Esophagus (tissue), 2 donors: Measurements from ENCODE around the gene WSB1. TPM values are rescaled to one million over a fixed set of nuclear protein-coding genes. Genes with fewer than 3 reads are reported as not detected.

Source experiments
- H3K27ac ChIP-seq, 2 donors: one replicate each; pipeline ENCODE4 v1.5.1; 2013; ENCODE audit warnings: low read depth in 2 of 2, mild to moderate bottlenecking in 2 of 2, inconsistent platforms in 1 of 2, low read length in 1 of 2, moderate library complexity in 1 of 2
- H3K27me3 ChIP-seq, 2 donors: one replicate each; pipeline ENCODE4 v1.6.1; 2013; ENCODE audit warnings: low read length in 2 of 2, control low read depth in 1 of 2, mild to moderate bottlenecking in 1 of 2; ENCODE audit not compliant: insufficient read depth in 2 of 2, control insufficient read depth in 1 of 2
- H3K36me3 ChIP-seq, 2 donors: one replicate each; pipeline ENCODE4 v1.6.1; 2013; ENCODE audit warnings: low read length in 1 of 2; ENCODE audit not compliant: control insufficient read depth in 2 of 2, insufficient read depth in 2 of 2
- H3K4me1 ChIP-seq, 2 donors: one replicate each; pipeline ENCODE4 v1.6.1; 2013; ENCODE audit warnings: low read length in 1 of 2; ENCODE audit not compliant: control insufficient read depth in 2 of 2, insufficient read depth in 2 of 2
- H3K4me3 ChIP-seq, 2 donors: one replicate each; pipeline ENCODE4 v1.5.1; 2013; ENCODE audit warnings: low read length in 2 of 2, mild to moderate bottlenecking in 2 of 2, low read depth in 1 of 2, moderate library complexity in 1 of 2
- H3K9me3 ChIP-seq, 2 donors: one replicate each; pipeline ENCODE4 v1.6.1; 2013; ENCODE audit warnings: mild to moderate bottlenecking in 2 of 2, low read depth in 1 of 2, low read length in 1 of 2, moderate library complexity in 1 of 2; ENCODE audit not compliant: control insufficient read depth in 2 of 2, insufficient read depth in 1 of 2
- whole genome bisulfite sequencing, 2 donors: extraction: QIAGEN DNeasy Blood & Tissue Kit; methylation state at CpG; one replicate each; pipeline ENCODE4 v1.1.7; 2013; 5-methylcytosine and 5-hydroxymethylcytosine counted together
- polyA plus RNA-seq, 2 donors: library from polyadenylated mRNA; stranded (reverse); fragments of 200-250 nt; gene quantifications; one replicate each; pipeline ENCODE4 v1.2.3, GENCODE V29; 2013
- donor health status: healthy with polysubstance abuse.
- donor health status: Bipolar disorder and iron deficiency.

The WSB1 gene
- polyA plus RNA-seq, 2 donors, result 64.4 to 67.1 TPM

DNA sequence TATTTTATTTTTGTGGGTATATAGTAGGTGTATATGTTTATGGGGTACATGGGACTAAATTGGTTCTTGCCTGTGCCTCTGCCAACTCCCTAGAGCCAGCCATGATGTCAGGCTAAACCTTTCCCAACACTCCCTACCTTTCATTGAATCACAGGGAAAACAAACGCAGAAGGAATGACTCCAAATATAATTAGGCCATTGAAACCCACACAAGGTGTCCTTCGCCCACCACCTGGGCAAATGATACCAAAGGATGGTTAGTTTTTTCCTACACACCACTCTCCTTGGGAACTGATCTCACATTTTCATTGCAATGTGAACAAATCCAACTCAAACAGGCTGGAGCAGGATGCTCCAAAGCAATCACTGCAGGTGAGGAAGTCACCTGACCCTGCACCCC lies 27.5 kb downstream of the WSB1 start:
- 70 to 73% methylated on average over 2 of the region's 2 CpGs for WGBS, 2 donors
- H3K4me1 ChIP-seq, result peaks cover 4 to 9% of the 10 kb centered on the region in 2 donors
- H3K4me3 ChIP-seq, result no peak overlapping the region
- no peaks in the 10 kb centered on the region for H3K9me3 ChIP-seq
- no peaks in the 10 kb centered on the region for H3K27me3 ChIP-seq
- no peaks in the 10 kb centered on the region for H3K36me3 ChIP-seq
- no peak overlapping the region for H3K27ac ChIP-seq

DNA sequence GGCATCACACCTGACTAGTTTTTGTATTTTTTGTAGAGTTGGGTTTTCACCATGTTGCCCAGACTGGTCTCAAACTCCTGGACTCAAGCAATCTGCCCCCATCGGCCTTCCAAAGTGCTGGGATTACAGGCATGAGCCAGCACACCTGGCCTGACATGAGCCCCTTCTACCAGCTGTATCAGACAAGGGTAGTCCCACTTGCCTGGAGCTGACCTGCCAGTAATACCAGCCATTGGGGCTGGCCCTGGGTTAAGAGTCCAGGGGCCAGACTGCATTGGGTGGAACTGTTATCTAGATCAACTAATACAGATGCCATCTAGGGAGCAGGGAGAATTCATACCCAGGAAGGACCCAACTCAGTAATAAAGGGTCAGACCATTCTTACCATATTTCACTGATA lies 28.1 kb downstream of the WSB1 start:
- Histone ChIP-seq H3K4me3 (no peak overlapping the region), H3K4me1 (peaks cover 4 to 9% of the 10 kb centered on the region in 2 donors), H3K27ac (no peak overlapping the region), H3K27me3 (no peaks in the 10 kb centered on the region), H3K36me3 (no peaks in the 10 kb centered on the region), H3K9me3 (no peaks in the 10 kb centered on the region)
- 69 to 74% methylated on average over 1 of the region's 1 CpG for WGBS, 2 donors

DNA sequence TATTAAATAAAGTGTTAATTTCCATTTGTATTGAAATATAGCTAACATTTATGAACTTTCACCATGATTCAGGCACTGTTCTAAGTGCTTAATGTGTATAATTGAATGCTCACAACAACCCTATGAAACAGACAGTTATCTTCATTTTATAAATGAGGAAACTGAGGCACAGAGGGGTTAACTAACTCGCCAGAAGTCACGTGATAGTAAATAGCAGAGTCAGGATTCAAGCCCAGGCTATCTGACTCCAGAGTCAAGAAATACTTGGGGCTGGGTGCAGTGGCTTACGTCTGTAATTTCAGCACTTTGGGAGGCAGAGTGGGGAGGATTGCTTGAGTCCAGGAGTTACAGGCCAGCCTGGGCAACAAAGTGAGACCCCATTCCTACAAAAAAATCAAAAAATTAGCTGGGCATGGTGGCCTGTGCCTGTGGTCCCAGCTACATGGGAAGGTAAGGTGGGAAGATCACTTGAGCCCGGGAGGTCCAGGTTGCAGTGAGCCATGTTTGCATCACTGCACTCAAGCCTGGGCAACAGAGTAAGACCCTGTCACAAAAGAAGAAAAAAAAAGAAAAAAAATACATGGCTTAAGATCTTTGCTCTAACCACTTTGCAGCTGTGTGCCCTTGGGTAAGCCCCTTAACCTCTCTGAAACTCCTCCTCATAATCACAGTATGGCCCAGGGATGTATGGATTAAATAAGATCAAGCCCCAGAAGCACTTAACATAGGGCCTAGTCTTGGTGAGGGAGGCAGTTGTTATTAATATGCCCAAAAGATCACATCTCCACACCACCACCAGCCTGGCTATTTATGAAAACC lies 29.0 kb downstream of the WSB1 start:
- Histone ChIP-seq H3K27me3 (no peaks in the 10 kb centered on the region), H3K36me3 (no peaks in the 10 kb centered on the region), H3K9me3 (no peaks in the 10 kb centered on the region), H3K4me3 (no peak overlapping the region), H3K4me1 (peaks cover 4 to 9% of the 10 kb centered on the region in 2 donors), H3K27ac (no peak overlapping the region)
- WGBS, 2 donors, result 70 to 79% methylated on average over 4 of the region's 4 CpGs

DNA sequence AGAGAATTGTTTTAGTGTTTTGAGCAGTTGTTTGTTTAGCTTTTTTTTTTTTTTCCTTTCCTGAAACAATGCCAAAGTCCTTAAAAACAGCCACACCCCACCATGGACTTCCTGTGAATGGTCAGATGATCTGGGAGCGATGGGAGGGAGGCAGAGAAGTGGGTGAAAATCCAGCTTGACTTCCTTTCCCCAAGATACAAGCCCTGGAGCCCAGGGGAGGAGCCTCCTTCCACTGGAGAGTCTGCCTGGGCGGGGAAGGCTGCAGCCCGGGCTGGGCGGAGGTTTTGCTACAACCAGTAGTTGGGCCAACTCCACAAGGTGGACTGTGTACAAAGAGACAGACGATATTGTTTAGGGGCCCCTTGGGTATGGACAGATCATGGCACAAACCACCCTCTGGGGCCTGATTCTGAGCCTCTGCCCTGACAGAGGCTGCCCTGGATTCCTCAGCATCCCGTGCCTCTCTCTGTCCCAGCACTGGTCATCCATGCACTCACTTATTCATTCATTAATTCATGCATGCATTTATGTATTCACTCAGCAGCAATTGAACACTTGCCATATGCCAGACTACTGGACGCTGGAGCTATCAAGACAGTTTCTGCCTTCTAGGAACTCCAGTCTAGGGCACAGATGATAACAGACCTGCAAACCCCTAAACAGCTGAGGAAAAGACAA lies 29.8 kb downstream of the WSB1 start:
- H3K4me1 ChIP-seq, result peaks cover 4 to 9% of the 10 kb centered on the region in 2 donors
- no peaks in the 10 kb centered on the region for H3K36me3 ChIP-seq
- no peaks in the 10 kb centered on the region for H3K9me3 ChIP-seq
- 21 to 29% methylated on average over 7 of the region's 7 CpGs for WGBS, 2 donors
- no peak overlapping the region for H3K4me3 ChIP-seq
- peak overlapping the region in 1 of 2 donors; percentile 26 for H3K27ac ChIP-seq
- no peaks in the 10 kb centered on the region for H3K27me3 ChIP-seq

DNA sequence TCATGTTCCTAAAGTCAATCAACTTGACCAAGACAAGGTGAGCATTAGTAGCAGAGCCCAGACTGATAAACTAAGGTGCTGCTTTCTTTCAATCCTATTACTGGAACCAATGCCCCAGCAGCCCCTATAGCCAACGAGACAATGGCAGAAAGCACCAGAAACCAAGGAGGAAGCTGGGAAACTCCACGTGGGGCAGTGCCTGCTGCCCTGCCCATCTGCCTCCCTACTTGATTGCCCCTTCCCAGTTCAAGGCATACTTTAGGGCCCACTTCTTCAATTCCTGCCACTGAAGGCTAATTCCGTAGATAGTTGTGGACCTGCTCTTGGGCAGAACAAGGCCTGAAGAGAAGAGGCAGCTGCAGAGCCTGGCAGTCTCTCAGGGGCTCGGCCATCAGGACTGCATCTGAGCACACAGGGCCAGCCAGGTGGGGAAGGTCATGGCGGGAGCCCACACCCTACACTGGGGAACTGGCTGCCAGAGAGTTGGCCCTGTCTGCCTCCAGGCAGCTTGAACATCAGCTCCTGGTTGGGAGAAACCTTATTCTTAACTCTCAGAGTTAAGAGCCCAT lies 30.9 kb downstream of the WSB1 start:
- Histone ChIP-seq H3K4me3 (no peak overlapping the region), H3K9me3 (no peaks in the 10 kb centered on the region), H3K4me1 (peaks cover 4 to 6% of the 10 kb centered on the region in 2 donors), H3K36me3 (no peaks in the 10 kb centered on the region), H3K27ac (no peak overlapping the region), H3K27me3 (no peaks in the 10 kb centered on the region)
- WGBS, 2 donors, result 79 to 83% methylated on average over 5 of the region's 5 CpGs

DNA sequence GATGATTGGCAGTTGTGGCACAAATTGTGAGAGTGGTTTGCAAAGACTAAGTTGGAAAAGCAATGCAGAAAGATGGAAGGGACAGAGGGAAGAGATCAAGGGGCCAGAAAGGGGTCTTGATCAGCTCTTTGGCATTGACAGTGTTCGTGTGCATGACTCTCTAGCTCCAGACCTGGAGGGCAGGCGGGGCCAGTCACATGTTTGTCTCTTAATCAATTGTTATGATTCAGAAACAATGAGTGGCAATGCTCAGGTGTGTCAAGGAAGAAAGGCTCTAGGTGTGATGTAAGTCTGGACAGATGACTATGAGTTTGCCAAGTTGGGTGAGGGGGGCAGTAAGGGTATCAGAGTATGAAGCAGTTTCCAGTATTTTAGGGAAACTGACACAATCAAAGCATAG lies 32.1 kb downstream of the WSB1 start:
- Histone ChIP-seq H3K4me3 (no peak overlapping the region), H3K9me3 (no peaks in the 10 kb centered on the region), H3K27me3 (no peaks in the 10 kb centered on the region), H3K4me1 (peaks cover 4 to 6% of the 10 kb centered on the region in 2 donors), H3K27ac (no peak overlapping the region), H3K36me3 (no peaks in the 10 kb centered on the region)
- WGBS, 2 donors, result 65 to 66% methylated on average over 2 of the region's 2 CpGs

DNA sequence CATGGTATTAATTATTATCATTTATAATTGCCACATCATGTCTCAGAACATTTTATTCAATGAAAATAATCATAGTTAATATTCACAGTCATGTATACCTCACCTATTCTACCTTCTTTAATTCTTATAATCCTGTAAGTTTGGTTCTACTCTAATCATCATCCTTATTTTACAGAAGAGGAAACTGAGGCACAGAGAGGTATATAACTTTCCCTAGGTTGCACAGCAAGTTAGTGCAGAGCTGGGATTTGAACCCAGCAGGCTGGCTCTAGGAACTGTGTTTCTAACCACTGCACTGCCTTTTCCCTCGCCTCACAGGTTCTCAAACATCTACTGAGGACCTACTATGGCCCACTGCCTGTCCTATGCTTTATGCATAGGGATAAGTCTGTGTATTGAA lies 32.7 kb downstream of the WSB1 start:
- Histone ChIP-seq H3K27me3 (no peaks in the 10 kb centered on the region), H3K4me3 (no peak overlapping the region), H3K4me1 (peaks cover 4 to 9% of the 10 kb centered on the region in 2 donors), H3K9me3 (no peaks in the 10 kb centered on the region), H3K36me3 (no peaks in the 10 kb centered on the region), H3K27ac (no peak overlapping the region)
- 86 to 96% methylated on average over 1 of the region's 1 CpG for WGBS, 2 donors

DNA sequence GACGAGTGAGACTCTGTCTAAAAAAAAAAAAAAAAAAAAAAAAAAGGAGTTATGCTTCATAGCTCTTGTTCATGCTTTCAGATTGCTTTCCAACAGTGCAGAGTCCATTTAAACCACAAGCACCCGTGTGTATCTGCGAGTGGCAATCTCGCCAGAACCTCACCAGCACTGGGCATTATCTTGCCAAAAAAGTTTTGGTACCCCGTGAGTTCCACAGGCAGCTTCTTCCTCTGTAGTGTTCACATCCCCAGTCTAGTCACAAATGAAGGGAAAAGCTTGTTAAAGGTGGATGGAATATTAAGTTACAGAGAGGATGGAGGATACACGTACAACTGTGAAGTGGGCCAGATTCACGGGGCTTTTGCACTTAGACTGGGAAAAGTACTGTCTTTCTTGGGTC lies 33.5 kb downstream of the WSB1 start:
- Histone ChIP-seq H3K36me3 (no peaks in the 10 kb centered on the region), H3K4me1 (peaks cover 6 to 9% of the 10 kb centered on the region in 2 donors), H3K27me3 (no peaks in the 10 kb centered on the region), H3K27ac (no peak overlapping the region), H3K9me3 (no peaks in the 10 kb centered on the region), H3K4me3 (no peak overlapping the region)
- WGBS, 2 donors, result 84 to 90% methylated on average over 7 of the region's 7 CpGs

DNA sequence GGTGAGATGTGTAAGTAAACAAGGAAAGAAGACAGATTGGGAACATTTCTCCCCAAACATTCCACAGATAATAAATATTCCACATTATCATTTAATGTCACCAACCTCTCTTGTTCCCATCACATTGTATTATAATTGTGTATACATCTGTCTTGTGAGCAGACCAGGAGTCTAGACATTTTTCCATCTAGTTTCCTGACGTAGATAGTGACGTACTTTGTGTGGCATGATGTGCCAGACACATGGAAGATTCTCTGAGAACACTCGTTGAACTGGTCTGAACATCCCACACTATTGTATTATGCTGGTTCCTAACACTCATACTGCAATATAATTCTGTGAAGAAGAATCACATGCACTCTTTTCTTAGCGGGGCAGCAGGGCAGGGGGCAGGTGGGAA lies 34.0 kb downstream of the WSB1 start:
- no peaks in the 10 kb centered on the region for H3K27me3 ChIP-seq
- H3K4me3 ChIP-seq, result no peak overlapping the region
- H3K9me3 ChIP-seq, result no peaks in the 10 kb centered on the region
- H3K4me1 ChIP-seq, result peaks cover 6 to 9% of the 10 kb centered on the region in 2 donors
- H3K27ac ChIP-seq, result no peak overlapping the region
- WGBS, 2 donors, result 79 to 81% methylated on average over 4 of the region's 4 CpGs
- no peaks in the 10 kb centered on the region for H3K36me3 ChIP-seq
